Suprapubic skin (tissue), 4 donors: ENCODE data around the gene MYO18A. TPM values are rescaled to one million over a fixed set of nuclear protein-coding genes. Genes with fewer than 3 reads are reported as not detected.

Source experiments
- DNase-seq, 2 donors: peaks; one replicate each; pipeline ENCODE4 v3.0.0-alpha.2; 2019; ENCODE audit warnings: low spot score in 2 of 2
- H3K27ac ChIP-seq: fragments of 200-600 bp; sonication (generic); one replicate; pipeline ENCODE4 v1.5.1; 2019
- H3K27me3 ChIP-seq: fragments of 200-600 bp; sonication (generic); one replicate; pipeline ENCODE4 v1.5.1; 2019
- H3K36me3 ChIP-seq: fragments of 200-600 bp; sonication (generic); one replicate; pipeline ENCODE4 v1.5.1; 2019
- H3K4me1 ChIP-seq: fragments of 200-600 bp; sonication (generic); one replicate; pipeline ENCODE4 v1.5.1; 2019
- H3K4me3 ChIP-seq: fragments of 200-600 bp; sonication (generic); one replicate; pipeline ENCODE4 v1.5.1; 2019; ENCODE audit warnings: mild to moderate bottlenecking
- H3K9me3 ChIP-seq: fragments of 200-600 bp; sonication (generic); one replicate; pipeline ENCODE4 v1.5.1; 2019
- EP300 ChIP-seq: sonication (generic); formaldehyde crosslinking; IDR thresholded peaks from one replicate; pipeline ENCODE4 v1.6.1; 2017; ENCODE audit warnings: antibody characterized with exemption
- POLR2A ChIP-seq, 2 donors: fragments of 450-650 bp; IDR thresholded peaks; one replicate each; pipeline ENCODE4 v1.6.1; 2017; ENCODE audit warnings: antibody characterized with exemption in 2 of 2, mild to moderate bottlenecking in 2 of 2, moderate library complexity in 2 of 2
- POLR2AphosphoS5 ChIP-seq, 3 donors: sonication (generic); formaldehyde crosslinking; IDR thresholded peaks; one replicate each; pipeline ENCODE4 v1.6.1; 2017; ENCODE audit warnings: antibody characterized with exemption in 3 of 3
- WGBS: methylation state at CpG from one replicate; pipeline ENCODE4 v1.1.5; 2018; 5-methylcytosine and 5-hydroxymethylcytosine counted together
- total RNA-seq, 4 donors: library from RNA; depleted of rRNA; stranded (reverse); fragments of >200 nt; gene quantifications; one replicate each; pipeline ENCODE4 v1.1.0, GENCODE V29; 2016
- TF ChIP-seq, protein P1 (sequence below), 2 donors: fragments of 200-600 bp in 1 of 2; fragments of 450-650 bp in 1 of 2; sonication (generic) in 1 of 2; IDR thresholded peaks; one replicate each; pipeline ENCODE4 v1.5.1; 2016 to 2019; ENCODE audit warnings: antibody characterized with exemption in 2 of 2, mild to moderate bottlenecking in 1 of 2, moderate library complexity in 1 of 2

The MYO18A gene
- total RNA-seq, 4 donors from 2014 or later: 87.6 to 253 (median 106) TPM

DNA sequence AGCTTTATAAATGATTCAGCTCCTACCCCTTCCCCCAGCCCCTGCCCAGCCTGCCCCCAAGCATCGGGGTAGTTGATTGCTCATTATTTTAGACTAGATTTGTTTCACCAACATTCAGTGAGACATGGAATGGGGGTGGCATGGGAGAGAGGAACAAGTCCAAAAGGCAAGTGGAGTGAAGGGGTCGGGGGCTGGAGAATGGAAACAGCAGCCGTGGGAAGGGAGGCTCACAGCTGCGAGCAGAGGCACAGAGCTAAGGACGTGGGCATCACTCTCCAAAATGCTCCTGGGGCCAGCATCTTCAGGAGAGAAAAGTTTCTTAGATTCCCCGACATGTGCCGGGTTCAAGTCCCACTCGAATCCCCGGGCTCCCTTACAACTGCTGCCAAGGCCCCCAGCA lies 118.0 kb downstream of the MYO18A start:
- peaks cover 9% of the 10 kb centered on the region for H3K4me1 ChIP-seq
- 92% methylated on average over 9 of the region's 9 CpGs for WGBS
- no peak for DNase-seq
- H3K9me3 ChIP-seq: no peaks in the 10 kb centered on the region
- TF ChIP-seq, protein P1, sequence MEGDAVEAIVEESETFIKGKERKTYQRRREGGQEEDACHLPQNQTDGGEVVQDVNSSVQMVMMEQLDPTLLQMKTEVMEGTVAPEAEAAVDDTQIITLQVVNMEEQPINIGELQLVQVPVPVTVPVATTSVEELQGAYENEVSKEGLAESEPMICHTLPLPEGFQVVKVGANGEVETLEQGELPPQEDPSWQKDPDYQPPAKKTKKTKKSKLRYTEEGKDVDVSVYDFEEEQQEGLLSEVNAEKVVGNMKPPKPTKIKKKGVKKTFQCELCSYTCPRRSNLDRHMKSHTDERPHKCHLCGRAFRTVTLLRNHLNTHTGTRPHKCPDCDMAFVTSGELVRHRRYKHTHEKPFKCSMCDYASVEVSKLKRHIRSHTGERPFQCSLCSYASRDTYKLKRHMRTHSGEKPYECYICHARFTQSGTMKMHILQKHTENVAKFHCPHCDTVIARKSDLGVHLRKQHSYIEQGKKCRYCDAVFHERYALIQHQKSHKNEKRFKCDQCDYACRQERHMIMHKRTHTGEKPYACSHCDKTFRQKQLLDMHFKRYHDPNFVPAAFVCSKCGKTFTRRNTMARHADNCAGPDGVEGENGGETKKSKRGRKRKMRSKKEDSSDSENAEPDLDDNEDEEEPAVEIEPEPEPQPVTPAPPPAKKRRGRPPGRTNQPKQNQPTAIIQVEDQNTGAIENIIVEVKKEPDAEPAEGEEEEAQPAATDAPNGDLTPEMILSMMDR (IDR thresholded peaks at IDR 0.05): no peak
- TF ChIP-seq EP300: no peak
- no peak for TF ChIP-seq POLR2AphosphoS5 (IDR thresholded peaks at IDR 0.05)
- TF ChIP-seq POLR2A (IDR thresholded peaks at IDR 0.05): no peak
- no peaks in the 10 kb centered on the region for H3K36me3 ChIP-seq
- no peak overlapping the region for H3K27ac ChIP-seq
- no peaks in the 10 kb centered on the region for H3K27me3 ChIP-seq
- no peak overlapping the region for H3K4me3 ChIP-seq

DNA sequence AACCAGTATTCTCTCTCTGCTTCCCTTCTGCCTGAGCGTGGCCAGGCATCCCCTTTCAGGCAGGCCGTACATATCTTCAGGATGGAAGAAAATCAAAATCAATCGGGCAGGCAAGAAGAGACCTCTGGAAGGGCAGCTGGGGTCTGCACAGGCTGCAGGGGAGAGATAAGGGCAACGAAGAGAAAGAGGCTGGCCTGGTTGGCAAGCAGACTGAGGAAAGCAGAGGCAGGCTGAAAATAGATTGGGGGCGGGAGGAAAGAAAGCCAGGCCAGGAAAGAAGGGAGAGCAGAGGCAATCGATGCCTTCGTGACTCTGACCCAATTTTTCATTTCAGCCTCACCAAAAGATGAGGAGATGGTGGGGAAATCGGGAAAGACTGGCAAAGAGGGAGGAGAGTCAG lies 119.2 kb downstream of the MYO18A start:
- H3K27ac ChIP-seq: no peak overlapping the region
- peaks cover 7% of the 10 kb centered on the region for H3K4me1 ChIP-seq
- H3K27me3 ChIP-seq: no peaks in the 10 kb centered on the region
- no peaks in the 10 kb centered on the region for H3K36me3 ChIP-seq
- no peak overlapping the region for H3K4me3 ChIP-seq
- H3K9me3 ChIP-seq: no peaks in the 10 kb centered on the region
- WGBS: 66% methylated on average over 8 of the region's 8 CpGs
- TF ChIP-seq POLR2A (IDR thresholded peaks at IDR 0.05) (no peak), EP300 (no peak), POLR2AphosphoS5 (IDR thresholded peaks at IDR 0.05) (no peak)
- TF ChIP-seq, protein P1 (IDR thresholded peaks at IDR 0.05): no peak
- DNase-seq: no peak

DNA sequence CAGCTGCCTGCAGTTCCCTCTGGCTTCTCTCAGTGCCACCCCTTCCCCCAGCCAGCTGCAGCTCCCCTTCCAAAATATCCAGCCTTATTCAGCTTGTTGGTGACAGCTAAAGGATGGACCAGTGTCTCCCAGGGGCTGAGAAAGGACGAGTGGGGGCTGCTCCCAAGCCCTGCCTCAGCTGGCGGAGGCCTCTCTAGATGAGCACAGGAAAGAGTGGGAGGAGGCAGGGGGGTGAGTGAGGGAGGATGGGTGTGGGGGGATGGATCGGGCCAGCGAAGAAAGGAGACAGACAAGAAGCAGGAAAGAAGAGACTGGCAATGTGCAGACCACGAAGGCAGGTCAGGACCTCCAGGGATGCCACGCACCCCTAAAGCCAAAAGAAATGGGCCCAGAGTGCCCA lies 119.7 kb downstream of the MYO18A start:
- 55% methylated on average over 6 of the region's 6 CpGs for WGBS
- DNase-seq: no peak
- H3K36me3 ChIP-seq: no peaks in the 10 kb centered on the region
- H3K4me3 ChIP-seq: no peak overlapping the region
- no peaks in the 10 kb centered on the region for H3K9me3 ChIP-seq
- peaks cover 1% of the 10 kb centered on the region for H3K4me1 ChIP-seq
- TF ChIP-seq EP300 (no peak), POLR2AphosphoS5 (IDR thresholded peaks at IDR 0.05) (no peak), POLR2A (IDR thresholded peaks at IDR 0.05) (no peak)
- TF ChIP-seq, protein P1 (IDR thresholded peaks at IDR 0.05): no peak
- no peak overlapping the region for H3K27ac ChIP-seq
- no peaks in the 10 kb centered on the region for H3K27me3 ChIP-seq

DNA sequence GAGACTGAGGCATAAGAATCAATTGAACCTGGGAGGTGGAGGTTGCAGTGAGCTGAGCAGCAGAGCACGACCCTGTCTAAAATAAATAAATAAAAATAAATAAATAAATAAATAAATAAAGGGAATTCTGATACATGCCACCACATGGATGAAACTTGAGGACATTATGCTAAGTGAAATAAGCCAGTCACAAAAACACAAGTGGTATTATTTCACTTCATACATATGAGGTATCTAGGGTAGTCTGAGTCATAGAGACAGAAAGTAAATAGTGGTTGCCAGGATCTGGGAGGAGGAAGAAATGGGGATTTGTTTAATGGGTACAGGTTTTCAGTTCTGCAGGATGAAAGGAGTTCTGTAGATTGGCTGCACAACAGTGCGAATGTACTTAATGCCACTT lies 120.9 kb downstream of the MYO18A start:
- H3K27ac ChIP-seq: no peak overlapping the region
- H3K36me3 ChIP-seq: no peaks in the 10 kb centered on the region
- 81% methylated on average over 2 of the region's 2 CpGs for WGBS

DNA sequence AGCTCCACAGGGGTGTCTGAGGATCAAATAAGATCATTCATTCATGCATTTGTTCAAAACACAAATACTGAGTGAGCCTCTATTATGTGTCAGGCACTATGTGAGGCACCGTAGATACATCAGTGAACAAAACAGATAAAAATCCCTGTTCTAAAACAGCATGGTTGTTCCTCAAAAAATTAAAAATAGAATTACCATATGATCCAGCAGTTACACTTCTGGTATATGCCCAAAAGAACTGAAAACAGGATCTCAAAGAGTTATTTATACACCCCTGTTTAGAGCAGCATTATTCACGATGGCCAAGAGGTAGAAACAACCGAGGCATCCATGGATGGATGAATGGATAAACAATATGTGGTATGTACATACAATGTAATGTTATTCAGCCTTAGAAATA lies 121.8 kb downstream of the MYO18A start:
- 92% methylated on average over 3 of the region's 3 CpGs for WGBS
- H3K36me3 ChIP-seq: no peaks in the 10 kb centered on the region
- no peak overlapping the region for H3K27ac ChIP-seq
- no peak overlapping the region for H3K4me3 ChIP-seq
- TF ChIP-seq POLR2AphosphoS5 (IDR thresholded peaks at IDR 0.05) (no peak), POLR2A (IDR thresholded peaks at IDR 0.05) (no peak), EP300 (no peak)
- TF ChIP-seq, protein P1 (IDR thresholded peaks at IDR 0.05): no peak
- no peaks in the 10 kb centered on the region for H3K27me3 ChIP-seq
- no peaks in the 10 kb centered on the region for H3K9me3 ChIP-seq
- DNase-seq: no peak
- H3K4me1 ChIP-seq: no peaks in the 10 kb centered on the region

More for the DNA sequence above, 120.9 kb downstream of the MYO18A start:
- Histone ChIP-seq H3K4me1 (no peaks in the 10 kb centered on the region), H3K27me3 (no peaks in the 10 kb centered on the region), H3K9me3 (no peaks in the 10 kb centered on the region), H3K4me3 (no peak overlapping the region)
- no peak for DNase-seq
- TF ChIP-seq EP300 (no peak), POLR2AphosphoS5 (IDR thresholded peaks at IDR 0.05) (no peak), POLR2A (IDR thresholded peaks at IDR 0.05) (no peak)
- TF ChIP-seq, protein P1 (IDR thresholded peaks at IDR 0.05): no peak
